ENCODE data around the gene MSTN. TPM values are rescaled to one million over a fixed set of nuclear protein-coding genes. Genes with fewer than 3 reads are reported as not detected.
"Not testable (repeated sequence)": the region's sequence is repeated elsewhere in the genome, so short reads cannot be mapped to it uniquely, and the experiment has no call there.

MSTN gene
- total RNA-seq, 1 donor from 2014 or later: not detected

GRCh38 chr2:190069936-190070696 is 7.6 kb upstream of the MSTN start:
- intact Hi-C loops (cut with micrococcal nuclease): no loop called here
- peak; percentile 23 for DNase-seq
- peak; percentile 48 for ATAC-seq

- intact Hi-C loops (cut with micrococcal nuclease): no loop called here
- ATAC-seq (no peak), DNase-seq (no peak)
These were observed 6.2 kb upstream of the MSTN start for GRCh38 chr2:190068764-190069163.

- ATAC-seq (no peak), DNase-seq (no peak)
- intact Hi-C loops (cut with micrococcal nuclease): no loop called here
These were observed 3.3 kb upstream of the MSTN start for GRCh38 chr2:190065839-190066238.

GRCh38 chr2:190063624-190064023 is 1.1 kb upstream of the MSTN start:
- intact Hi-C loops (cut with micrococcal nuclease): no loop called here
- ATAC-seq: no peak

GRCh38 chr2:190062053-190062452 is 476 bp downstream of the MSTN start:
- intact Hi-C loops (cut with micrococcal nuclease): no loop called here
- ATAC-seq (no peak), DNase-seq (no peak)

More at GRCh38 chr2:190063624-190064023, 1.1 kb upstream of the MSTN start:
- no peak for DNase-seq

GRCh38 chr2:190060626-190061025 is 1.9 kb downstream of the MSTN start:
- DNase-seq: no peak
- intact Hi-C loops (cut with micrococcal nuclease): no loop called here
- ATAC-seq: no peak

- no peak for ATAC-seq
- DNase-seq: no peak
- intact Hi-C loops (cut with micrococcal nuclease): no loop called here
These were observed 2.5 kb downstream of the MSTN start for GRCh38 chr2:190060019-190060418.

GRCh38 chr2:190053426-190053825 is 9.1 kb downstream of the MSTN start:
- no peak for ATAC-seq
- DNase-seq: no peak
- intact Hi-C loops (cut with micrococcal nuclease): no loop called here

- no peak for ATAC-seq
- no peak for DNase-seq
- intact Hi-C loops (cut with micrococcal nuclease): no loop called here
These were observed 10.2 kb downstream of the MSTN start for GRCh38 chr2:190052307-190052706.

GRCh38 chr2:190051223-190051622 is 11.3 kb downstream of the MSTN start:
- ATAC-seq (no peak), DNase-seq (no peak)
- intact Hi-C loops (cut with micrococcal nuclease): no loop called here

GRCh38 chr2:190050001-190050400 is 12.5 kb downstream of the MSTN start:
- intact Hi-C loops (cut with micrococcal nuclease): no loop called here
- ATAC-seq (no peak), DNase-seq (no peak)

- intact Hi-C loops (cut with micrococcal nuclease): no loop called here
- no peak for ATAC-seq
- DNase-seq: no peak
These were observed 17.7 kb downstream of the MSTN start for GRCh38 chr2:190044866-190045265.

GRCh38 chr2:190043441-190043840 is 19.1 kb downstream of the MSTN start:
- DNase-seq (no peak), ATAC-seq (no peak)
- intact Hi-C loops (cut with micrococcal nuclease): no loop called here

GRCh38 chr2:190036071-190036470 is 26.5 kb downstream of the MSTN start:
- DNase-seq (no peak), ATAC-seq (no peak)
- intact Hi-C loops (cut with micrococcal nuclease): no loop called here

- intact Hi-C loops (cut with micrococcal nuclease); DNase-seq; ATAC-seq: not testable (repeated sequence)
These were observed 28.1 kb downstream of the MSTN start for GRCh38 chr2:190034417-190034816.

- DNase-seq: no peak
- no peak for ATAC-seq
- intact Hi-C loops (cut with micrococcal nuclease): no loop called here
These were observed 30.4 kb downstream of the MSTN start for GRCh38 chr2:190031969-190032618.

GRCh38 chr2:190023860-190024259 is 38.7 kb downstream of the MSTN start:
- intact Hi-C loops (cut with micrococcal nuclease): no loop called here
- ATAC-seq: no peak

GRCh38 chr2:190020720-190021119 is 41.8 kb downstream of the MSTN start:
- intact Hi-C loops (cut with micrococcal nuclease): no loop called here
- ATAC-seq (no peak), DNase-seq (no peak)

More at GRCh38 chr2:190023860-190024259, 38.7 kb downstream of the MSTN start:
- no peak for DNase-seq

GRCh38 chr2:190017837-190018236 is 44.7 kb downstream of the MSTN start:
- DNase-seq (no peak), ATAC-seq (no peak)
- intact Hi-C loops (cut with micrococcal nuclease): no loop called here

GRCh38 chr2:190015969-190016368 is 46.6 kb downstream of the MSTN start:
- ATAC-seq; DNase-seq; intact Hi-C loops (cut with micrococcal nuclease): not testable (repeated sequence)

Measured in left ventricle myocardium superior (tissue), 1 donor.